HCT116 (cell line): Measurements from ENCODE around the gene TPPP3. TPM values are rescaled to one million over a fixed set of nuclear protein-coding genes. Genes with fewer than 3 reads are reported as not detected.

Source experiments
- ATAC-seq: fragments of 200-7000 bp; cut with Tn5 transposase; 2 replicates; pipeline ENCODE4 v1.9.1; 2020; ENCODE audit warnings: mild to moderate bottlenecking, moderate library complexity
- BruUV-seq: library from RNA; stranded (reverse); fragments of 400-500 nt; replicated peaks from 2 replicates; lab custom pipeline; 2021; lab: Mats Ljungman, UMichigan
- CTCF ChIA-PET: fragments of 300-600 bp; sonication (Branson Sonifier 250); formaldehyde crosslinking; loops from one replicate; lab custom pipeline; 2021; ENCODE audit warnings: antibody characterized with exemption; lab: Charles Lee
- POLR2A ChIA-PET: fragments of 300-600, 350-600 bp; sonication (Branson Sonifier 250); formaldehyde crosslinking; loops from one replicate; lab custom pipeline; 2021; ENCODE audit warnings: antibody characterized with exemption; lab: Charles Lee
- RAD21 ChIA-PET, 2 experiments: fragments of 300-600 bp; sonication (Branson Sonifier 250); formaldehyde crosslinking; loops; one replicate each; lab custom pipeline; 2023; ENCODE audit warnings: low total read pairs in 2 of 2; ENCODE audit not compliant: uncharacterized antibody in 2 of 2, unreplicated experiment in 2 of 2, low non-redundant PET in 1 of 2; lab: Charles Lee
- DNase-seq: peaks from one replicate; pipeline ENCODE4 v3.0.0-alpha.2; 2010; ENCODE audit warnings: low read depth, low spot score
- H2AFZ ChIP-seq: fragments of 200-600 bp; shearing (Covaris generic), sonication (generic); 2 replicates; pipeline ENCODE4 v1.6.1; 2017; ENCODE audit warnings: low read depth, mixed run types, mixed read lengths, antibody characterized with exemption, low read length; ENCODE audit not compliant: poor library complexity, severe bottlenecking
- H3K27ac ChIP-seq: 2 replicates; pipeline ENCODE4 v1.5.1; 2012; ENCODE audit warnings: low read depth, low read length
- H3K27me3 ChIP-seq: fragments of 200-600 bp; sonication (generic); 2 replicates; pipeline ENCODE4 v1.6.1; 2016; ENCODE audit warnings: mixed run types, low read length, mixed read lengths; ENCODE audit not compliant: insufficient read depth
- H3K36me3 ChIP-seq, 2 experiments: fragments of 200-500 bp in 1 of 2; fragments of 200-600 bp in 1 of 2; sonication (Bioruptor generic) in 1 of 2; sonication (generic) in 1 of 2; 2 replicates each; pipeline versions ENCODE4 v1.5.1 to v1.6.1; 2014 to 2016; ENCODE audit warnings: low read length in 2 of 2, inconsistent platforms in 1 of 2, mixed read lengths in 1 of 2, mixed run types in 1 of 2; ENCODE audit not compliant: insufficient read depth in 2 of 2, control insufficient read depth in 1 of 2
- H3K4me1 ChIP-seq, 2 experiments: fragments of 200-600 bp in 1 of 2; sonication (generic) in 1 of 2; 2 replicates each; pipeline versions ENCODE4 v1.5.1 to v1.6.1; 2012 to 2017; ENCODE audit warnings: low read length in 2 of 2, inconsistent platforms in 1 of 2, mild to moderate bottlenecking in 1 of 2, mixed read lengths in 1 of 2, mixed run types in 1 of 2, moderate library complexity in 1 of 2; ENCODE audit not compliant: insufficient read depth in 2 of 2, control insufficient read depth in 1 of 2
- H3K4me2 ChIP-seq: fragments of 200-600 bp; sonication (generic); 2 replicates; pipeline ENCODE4 v1.6.1; 2017; ENCODE audit warnings: mixed run types, low read length, mixed read lengths
- H3K4me3 ChIP-seq, 2 experiments: fragments of 200-600 bp in 1 of 2; sonication (generic) in 1 of 2; replicated peaks in 1 of 2; 2 replicates each; pipeline ENCODE4 v1.5.1; 2011 to 2016; ENCODE audit warnings: low read length in 2 of 2, control low read depth in 1 of 2, low read depth in 1 of 2, mild to moderate bottlenecking in 1 of 2, mixed read lengths in 1 of 2, mixed run types in 1 of 2
- H3K79me2 ChIP-seq: fragments of 200-600 bp; sonication (generic); 2 replicates; pipeline ENCODE4 v1.6.1; 2017; ENCODE audit warnings: mild to moderate bottlenecking, mixed run types, low read length, moderate library complexity, mixed read lengths; ENCODE audit not compliant: insufficient read depth
- H3K9ac ChIP-seq: fragments of 200-600 bp; sonication (generic); 2 replicates; pipeline ENCODE4 v1.6.1; 2016; ENCODE audit warnings: low read length, mixed read lengths
- H3K9me2 ChIP-seq: fragments of 200-600 bp; sonication (generic), shearing (Covaris generic); 2 replicates; pipeline ENCODE4 v1.6.1; 2017; ENCODE audit warnings: mixed run types, mild to moderate bottlenecking, moderate library complexity; ENCODE audit not compliant: insufficient read depth
- H3K9me3 ChIP-seq, 2 experiments: fragments of 200-500 bp in 1 of 2; fragments of 200-600 bp in 1 of 2; sonication (Bioruptor generic) in 1 of 2; sonication (generic) in 1 of 2; 2 replicates each; pipeline ENCODE4 v1.6.1; 2014 to 2017; ENCODE audit warnings: low read length in 2 of 2, mixed read lengths in 2 of 2, inconsistent platforms in 1 of 2, low read depth in 1 of 2, mild to moderate bottlenecking in 1 of 2, mixed run types in 1 of 2, moderate library complexity in 1 of 2; ENCODE audit not compliant: control insufficient read depth in 1 of 2, insufficient read depth in 1 of 2
- H4K20me1 ChIP-seq: fragments of 200-600 bp; sonication (generic), shearing (Covaris generic); 2 replicates; pipeline ENCODE4 v1.6.1; 2017; ENCODE audit warnings: mixed run types, mild to moderate bottlenecking, moderate library complexity; ENCODE audit not compliant: insufficient read depth
- CBX3 ChIP-seq: IDR thresholded peaks from 2 replicates; pipeline ENCODE4 v1.6.1; 2012; ENCODE audit warnings: low read depth
- CEBPB ChIP-seq: IDR thresholded peaks from 2 replicates; pipeline ENCODE4 v1.6.1; 2012; ENCODE audit warnings: low read depth
- CTCF ChIP-seq, 3 experiments: fragments of 200-600 bp in 1 of 3; sonication (generic) in 1 of 3; IDR thresholded peaks in 2 of 3; conservative IDR thresholded peaks in 1 of 3; 2 replicates each; pipeline ENCODE4 v1.5.1; 2012 to 2017; ENCODE audit warnings: low read depth in 2 of 3, low read length in 2 of 3, antibody characterized with exemption in 1 of 3, borderline replicate concordance in 1 of 3, control low read depth in 1 of 3, mild to moderate bottlenecking in 1 of 3, mixed read lengths in 1 of 3, mixed run types in 1 of 3, moderate library complexity in 1 of 3; ENCODE audit not compliant: insufficient read depth in 1 of 3
- EGR1 ChIP-seq: IDR thresholded peaks from 2 replicates; pipeline ENCODE4 v1.6.1; 2012; ENCODE audit warnings: low read depth
- EZH2 ChIP-seq: fragments of 200-600 bp; sonication (generic); IDR thresholded peaks from 2 replicates; pipeline ENCODE4 v1.6.1; 2017; ENCODE audit warnings: antibody characterized with exemption, mixed run types
- JUND ChIP-seq: IDR thresholded peaks from 2 replicates; pipeline ENCODE4 v1.6.1; 2012
- MAX ChIP-seq: IDR thresholded peaks from 2 replicates; pipeline ENCODE4 v1.6.1; 2012
- REST ChIP-seq: IDR thresholded peaks from 2 replicates; pipeline ENCODE4 v1.6.1; 2012; ENCODE audit warnings: low read depth
- SRF ChIP-seq: IDR thresholded peaks from 2 replicates; pipeline ENCODE4 v1.6.1; 2012; ENCODE audit warnings: low read depth
- TCF7L2 ChIP-seq: IDR thresholded peaks from 2 replicates; pipeline ENCODE4 v1.7.0; 2011; ENCODE audit warnings: borderline replicate concordance, inconsistent platforms; ENCODE audit not compliant: insufficient read depth, insufficient read length; ENCODE audit errors: extremely low read depth
- YY1 ChIP-seq: IDR thresholded peaks from 2 replicates; pipeline ENCODE4 v1.6.1; 2011; ENCODE audit warnings: low read length, low read depth, moderate library complexity, mild to moderate bottlenecking; ENCODE audit not compliant: insufficient replicate concordance; ENCODE audit errors: extremely low read depth
- intact Hi-C: fragments of 100-400 bp; cut with micrococcal nuclease; formaldehyde crosslinking; loops from 2 replicates; pipeline ENCODE4 v1.10.0; 2022
- total RNA-seq: library from RNA; stranded (reverse); gene quantifications from one replicate; pipeline ENCODE4 v1.2.1, GENCODE V29; 2021; ENCODE audit not compliant: unreplicated experiment

Gene TPPP3
- total RNA-seq, 1 experiment from 2014 or later = 1.2 TPM

- no peak overlapping the region for H2AFZ ChIP-seq
- peaks cover 0 to under 1% of the 10 kb centered on the region in 2 experiments; a peak in 1 of 4 replicates for H3K4me1 ChIP-seq
- BruUV-seq = no TSS peak
- H3K9me2 ChIP-seq = no peaks in the 10 kb centered on the region
- H4K20me1 ChIP-seq = no peaks in the 10 kb centered on the region
- no peak for TF ChIP-seq JUND
- TF ChIP-seq CBX3 = no peak
- no peak for TF ChIP-seq CTCF (IDR thresholded peaks at IDR 0.05 in 2 of 3, conservative IDR thresholded peaks at IDR 0.05 in 1 of 3; ENCODE audit: borderline replicate concordance in 1 of 3, insufficient read depth in 1 of 3, low read depth in 2 of 3, low read length in 2 of 3)
- no peak for TF ChIP-seq MAX
- TF ChIP-seq EZH2 = no peak
- no peak for TF ChIP-seq REST
- TF ChIP-seq CEBPB = no peak
- no peak for TF ChIP-seq SRF
- TF ChIP-seq YY1 = no peak
- TF ChIP-seq EGR1 = no peak
- no peak for TF ChIP-seq TCF7L2
- TF ChIP-seq, all 23 proteins: peak for 0
- H3K79me2 ChIP-seq = no peaks in the 10 kb centered on the region
- no peaks in the 10 kb centered on the region for H3K9me3 ChIP-seq
- DNase-seq = no peak
- no peak overlapping the region for H3K27ac ChIP-seq
- intact Hi-C loops = no loop called here
- H3K9ac ChIP-seq = no peak overlapping the region
- no peaks in the 10 kb centered on the region for H3K27me3 ChIP-seq
- no peaks in the 10 kb centered on the region for H3K36me3 ChIP-seq
- no peak overlapping the region for H3K4me2 ChIP-seq
- ChIA-PET POLR2A (no interaction called here), CTCF (no interaction called here), RAD21 (no interaction called here)
- ATAC-seq = no peak
- no peak overlapping the region for H3K4me3 ChIP-seq
These were observed 35.7 kb downstream of the TPPP3 start for GRCh38 chr16:67357561-67357960.
